Testis (tissue), 2 donors: ENCODE measurements around the gene EFNA5.

Experiments used
- CTCF ChIP-seq, 3 experiments: fragments of 450-650 bp in 2 of 3; fragments of 200-600 bp in 1 of 3; sonication (generic) in 1 of 3; IDR thresholded peaks; one replicate each; pipeline ENCODE4 v1.5.1; 2016 to 2019; ENCODE audit warnings: antibody characterized with exemption in 3 of 3, mild to moderate bottlenecking in 2 of 3, moderate library complexity in 1 of 3
- POLR2A ChIP-seq: fragments of 450-650 bp; IDR thresholded peaks from one replicate; pipeline ENCODE4 v1.6.1; 2017; ENCODE audit warnings: antibody characterized with exemption, mild to moderate bottlenecking, moderate library complexity

- no peak for TF ChIP-seq CTCF (IDR thresholded peaks at IDR 0.05)
- TF ChIP-seq POLR2A, result no peak
Observed at GRCh38 chr5:107578051-107578635, 92.6 kb downstream of the EFNA5 start.
